ENCODE results near the gene BACH2.
"Not testable (repeated sequence)": the region's sequence is repeated elsewhere in the genome, so short reads cannot be mapped to it uniquely, and the experiment has no call there.

The BACH2 gene

GRCh38 chr6:89987830-89988229 is 308.8 kb downstream of the BACH2 start:
- DNase-seq = no peak

- DNase-seq = no peak
These were observed 309.5 kb downstream of the BACH2 start for GRCh38 chr6:89987140-89987539.

GRCh38 chr6:89986650-89987074 is 310.0 kb downstream of the BACH2 start:
- no peak for DNase-seq

- peak; percentile 42 for DNase-seq
These were observed 310.7 kb downstream of the BACH2 start for GRCh38 chr6:89985751-89986493.

- peak; percentile 43 for DNase-seq
These were observed 311.5 kb downstream of the BACH2 start for GRCh38 chr6:89984926-89985750.

GRCh38 chr6:89980353-89980752 is 316.3 kb downstream of the BACH2 start:
- DNase-seq = no peak

- DNase-seq = no peak
These were observed 317.0 kb downstream of the BACH2 start for GRCh38 chr6:89979481-89980119.

- no peak for DNase-seq
These were observed 317.9 kb downstream of the BACH2 start for GRCh38 chr6:89978749-89979145.

GRCh38 chr6:89977808-89978748 is 318.6 kb downstream of the BACH2 start:
- peak; percentile 46 for DNase-seq

GRCh38 chr6:89976694-89977020 is 320.0 kb downstream of the BACH2 start:
- DNase-seq = no peak

GRCh38 chr6:89975991-89976693 is 320.5 kb downstream of the BACH2 start:
- peak; percentile 37 for DNase-seq

GRCh38 chr6:89975366-89975765 is 321.3 kb downstream of the BACH2 start:
- DNase-seq = no peak

- no peak for DNase-seq
These were observed 321.8 kb downstream of the BACH2 start for GRCh38 chr6:89974834-89975233.

- DNase-seq = peak; percentile 31
These were observed 324.6 kb downstream of the BACH2 start for GRCh38 chr6:89972025-89972381.

- not testable (repeated sequence) for DNase-seq
These were observed 325.2 kb downstream of the BACH2 start for GRCh38 chr6:89971338-89972024.

- peak; percentile 49 for DNase-seq
These were observed 325.9 kb downstream of the BACH2 start for GRCh38 chr6:89970609-89971337.

GRCh38 chr6:89970072-89970471 is 326.6 kb downstream of the BACH2 start:
- DNase-seq = no peak

GRCh38 chr6:89966913-89967312 is 329.7 kb downstream of the BACH2 start:
- DNase-seq = no peak

- no peak for DNase-seq
These were observed 330.5 kb downstream of the BACH2 start for GRCh38 chr6:89966228-89966544.
